ENCODE results near the gene PFDN1.
A peak's percentile ranks its signal among the peaks of the same experiment; 100 is the strongest.

PFDN1 gene

DNA sequence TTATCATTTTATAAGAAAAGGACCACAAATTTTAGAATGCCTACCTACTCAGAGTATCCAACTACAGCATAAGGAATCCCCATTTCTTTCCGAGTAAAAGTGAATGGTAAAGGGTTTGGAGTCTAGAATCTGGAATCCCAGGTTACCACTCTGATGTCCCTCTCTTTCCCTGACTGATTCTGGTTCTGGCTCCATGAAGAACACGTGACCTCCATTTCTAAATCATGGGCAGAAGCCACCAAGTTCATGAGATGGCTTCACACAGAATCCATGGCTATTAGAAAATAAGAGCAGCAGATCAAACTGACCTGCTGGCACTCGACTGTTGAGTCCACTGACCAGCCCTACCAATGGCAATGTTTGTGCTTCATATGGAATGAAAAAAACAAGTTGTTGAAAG, 40.7 kb downstream of the PFDN1 start:
- TF ChIP-seq, protein P1, sequence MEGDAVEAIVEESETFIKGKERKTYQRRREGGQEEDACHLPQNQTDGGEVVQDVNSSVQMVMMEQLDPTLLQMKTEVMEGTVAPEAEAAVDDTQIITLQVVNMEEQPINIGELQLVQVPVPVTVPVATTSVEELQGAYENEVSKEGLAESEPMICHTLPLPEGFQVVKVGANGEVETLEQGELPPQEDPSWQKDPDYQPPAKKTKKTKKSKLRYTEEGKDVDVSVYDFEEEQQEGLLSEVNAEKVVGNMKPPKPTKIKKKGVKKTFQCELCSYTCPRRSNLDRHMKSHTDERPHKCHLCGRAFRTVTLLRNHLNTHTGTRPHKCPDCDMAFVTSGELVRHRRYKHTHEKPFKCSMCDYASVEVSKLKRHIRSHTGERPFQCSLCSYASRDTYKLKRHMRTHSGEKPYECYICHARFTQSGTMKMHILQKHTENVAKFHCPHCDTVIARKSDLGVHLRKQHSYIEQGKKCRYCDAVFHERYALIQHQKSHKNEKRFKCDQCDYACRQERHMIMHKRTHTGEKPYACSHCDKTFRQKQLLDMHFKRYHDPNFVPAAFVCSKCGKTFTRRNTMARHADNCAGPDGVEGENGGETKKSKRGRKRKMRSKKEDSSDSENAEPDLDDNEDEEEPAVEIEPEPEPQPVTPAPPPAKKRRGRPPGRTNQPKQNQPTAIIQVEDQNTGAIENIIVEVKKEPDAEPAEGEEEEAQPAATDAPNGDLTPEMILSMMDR (conservative IDR thresholded peaks at IDR 0.05; ENCODE audit: low read depth) = no peak
- ChIA-PET CTCF (interaction anchor here (0.5 to 1.6 kb wide), 5 partner anchors 10 to 90 kb away, joined by 4 to 11 read pairs (median 6); partner anchors contain the start of gene HBEGF), POLR2A (ENCODE audit: low non-redundant PET) (interaction anchor here (0.6 to 1.1 kb wide), 3 partner anchors 41 to 608 kb away, joined by 3 to 5 read pairs (median 4); partner anchors contain the start of genes HBEGF and PFDN1)
- no peak overlapping the region for H3K27ac ChIP-seq
- DNase-seq (ENCODE audit: low spot score) = no peak

DNA sequence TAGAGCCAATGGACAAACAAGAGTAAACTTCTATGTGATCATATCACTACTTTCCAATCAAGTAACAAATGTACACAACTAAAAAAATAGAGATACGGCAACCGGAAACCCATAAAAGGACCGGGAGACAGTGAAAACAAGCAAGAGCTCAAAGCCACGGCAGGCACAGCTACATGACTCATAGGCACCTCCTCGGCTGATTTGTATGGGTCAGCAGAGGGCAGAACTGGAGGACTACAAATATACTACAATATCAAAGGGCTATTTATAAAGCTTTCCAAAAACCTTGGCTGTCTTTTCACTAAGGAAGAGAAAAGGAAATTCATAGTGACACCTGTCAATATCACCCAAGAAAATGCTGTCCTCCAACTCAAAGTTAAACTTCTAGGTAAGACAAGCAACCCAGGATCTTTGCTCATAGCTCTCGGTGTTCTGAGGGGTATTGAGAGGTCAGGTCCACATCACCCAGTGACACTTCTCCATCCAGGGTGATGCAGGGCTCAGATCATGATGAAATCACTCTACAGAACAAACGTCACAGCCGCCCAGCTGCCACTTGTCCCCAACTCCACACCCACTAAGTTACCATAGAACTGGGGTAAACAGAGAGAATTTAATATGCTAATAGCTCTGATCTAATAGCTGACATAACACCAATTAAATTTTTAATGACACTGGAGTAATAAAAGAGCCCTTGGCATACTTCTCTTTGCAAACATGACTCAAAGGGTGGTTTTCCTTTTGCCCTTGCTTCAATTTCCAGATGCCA, 41.3 kb downstream of the PFDN1 start:
- ChIA-PET CTCF (interaction anchor here (0.6 to 1.6 kb wide), 5 partner anchors 11 to 90 kb away, joined by 3 to 11 read pairs (median 6); partner anchors contain the start of genes HBEGF and PFDN1), POLR2A (ENCODE audit: low non-redundant PET) (interaction anchor here (1.1 kb wide), 2 partner anchors 41 to 85 kb away, joined by 4 to 5 read pairs; partner anchors contain the start of genes HBEGF and PFDN1)
- TF ChIP-seq, protein P1 (conservative IDR thresholded peaks at IDR 0.05; ENCODE audit: low read depth) = no peak
- peak; percentile 97 for DNase-seq (ENCODE audit: low spot score)
- H3K27ac ChIP-seq = 0 out of 2 replicates have a peak overlapping the region, but pooled peaks have one; percentile 30

DNA sequence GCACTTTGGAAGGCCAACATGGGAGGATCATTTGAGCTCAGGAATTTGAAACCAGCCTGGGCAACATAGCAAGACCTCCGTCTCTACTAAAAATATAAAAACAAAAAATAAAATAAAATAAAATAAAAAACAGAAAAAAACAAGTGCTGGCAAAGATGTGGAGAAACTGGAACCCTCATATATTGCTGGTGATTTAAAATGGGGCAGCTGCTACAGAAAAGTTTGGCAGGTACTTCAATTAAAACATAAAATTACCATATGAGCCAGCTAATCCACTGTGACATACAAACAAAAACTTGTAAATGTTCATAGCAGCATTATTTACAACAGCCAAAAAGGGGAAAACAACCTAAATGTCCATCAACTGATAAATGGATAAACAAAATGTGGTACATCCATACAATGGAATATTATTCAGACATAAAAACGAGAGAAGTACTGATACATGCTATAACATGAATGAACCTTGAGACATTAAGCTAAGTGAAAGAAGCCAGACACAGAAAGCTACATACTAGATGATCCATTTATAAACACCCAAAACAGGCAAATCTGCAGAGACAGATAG, 42.7 kb downstream of the PFDN1 start:
- no peak overlapping the region for H3K27ac ChIP-seq
- CTCF ChIA-PET = interaction anchor here (1.0 to 1.1 kb wide), 2 partner anchors 11 to 15 kb away, joined by 3 to 5 read pairs; no protein-coding TSS in a partner anchor
- TF ChIP-seq, protein P1 (conservative IDR thresholded peaks at IDR 0.05; ENCODE audit: low read depth) = no peak
- DNase-seq (ENCODE audit: low spot score) = no peak
- POLR2A ChIA-PET (ENCODE audit: low non-redundant PET) = interaction anchor here (1.3 kb wide), 1 partner anchor 87 kb away, joined by 5 read pairs; the partner anchor contains the start of gene HBEGF

DNA sequence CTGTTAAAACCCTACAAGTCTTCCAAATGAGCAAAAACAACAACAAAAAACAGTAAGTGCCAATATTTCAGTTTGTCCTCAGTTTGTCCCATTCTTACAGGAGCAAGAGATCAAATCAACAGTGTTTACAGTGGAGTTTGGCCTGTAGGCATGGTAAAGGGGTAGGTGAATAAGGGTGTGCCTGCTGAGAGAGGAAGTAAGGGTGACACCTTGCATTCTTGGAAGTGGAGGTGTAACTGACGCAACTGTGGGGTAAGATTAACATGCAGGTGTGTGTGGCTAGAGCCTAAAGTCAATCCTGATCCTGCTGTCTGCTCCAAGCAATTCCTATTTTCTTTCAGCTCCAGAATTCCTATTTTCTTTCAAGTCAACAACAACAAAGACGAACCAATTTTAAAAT, 43.4 kb downstream of the PFDN1 start:
- ChIA-PET CTCF (interaction anchor here (1.0 to 1.1 kb wide), 2 partner anchors 11 to 15 kb away, joined by 3 to 5 read pairs; no protein-coding TSS in a partner anchor), POLR2A (ENCODE audit: low non-redundant PET) (interaction anchor here (1.3 kb wide), 1 partner anchor 87 kb away, joined by 5 read pairs; the partner anchor contains the start of gene HBEGF)
- TF ChIP-seq, protein P1 (conservative IDR thresholded peaks at IDR 0.05; ENCODE audit: low read depth) = no peak
- peak; percentile 97 for DNase-seq (ENCODE audit: low spot score)
- H3K27ac ChIP-seq = no peak overlapping the region

DNA sequence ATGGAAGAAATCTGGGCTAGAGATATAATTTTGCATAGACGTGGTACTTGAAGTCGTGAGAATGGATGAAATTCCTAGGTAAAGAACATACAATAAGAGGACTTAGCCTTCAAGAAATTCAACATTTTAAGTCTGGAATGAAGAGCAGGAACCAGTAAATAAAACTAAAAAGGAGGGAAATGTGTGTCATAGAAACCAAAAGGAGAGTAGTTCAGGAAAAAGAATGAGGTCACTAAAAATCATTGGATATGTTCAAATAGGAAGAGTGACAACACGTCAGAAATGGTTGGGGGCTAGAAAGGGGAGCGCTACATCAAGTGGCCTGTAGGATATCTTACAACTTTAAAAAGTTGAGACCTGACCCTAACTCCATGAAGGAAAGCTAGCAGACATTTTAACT, 44.0 kb downstream of the PFDN1 start:
- POLR2A ChIA-PET (ENCODE audit: low non-redundant PET) = no interaction called here
- no peak for DNase-seq (ENCODE audit: low spot score)
- CTCF ChIA-PET = interaction anchor here (0.5 to 2.3 kb wide), 4 partner anchors 10 to 326 kb away, joined by 3 to 12 read pairs (median 5); no protein-coding TSS in a partner anchor
- no peak overlapping the region for H3K27ac ChIP-seq
- TF ChIP-seq, protein P1 (conservative IDR thresholded peaks at IDR 0.05; ENCODE audit: low read depth) = no peak

DNA sequence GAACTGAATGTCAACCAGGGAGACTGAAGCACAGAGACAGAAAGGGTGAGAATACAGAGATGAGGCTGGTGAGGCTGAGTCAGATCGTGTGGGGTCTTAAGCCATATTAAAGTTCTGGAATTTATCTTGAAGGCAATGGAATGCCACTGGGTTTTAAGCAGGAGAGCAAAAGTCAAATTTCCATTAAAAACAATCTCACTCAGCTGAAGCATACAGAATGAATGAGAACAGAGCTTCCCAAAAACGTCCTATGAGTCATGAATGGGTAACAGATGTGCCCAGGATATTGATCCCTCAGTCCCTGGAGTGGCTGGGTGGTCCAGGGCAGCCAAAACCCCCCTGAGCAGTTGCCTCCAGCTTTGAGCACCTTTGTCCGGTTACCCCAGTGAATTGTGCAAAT, 44.9 kb downstream of the PFDN1 start:
- TF ChIP-seq, protein P1 (conservative IDR thresholded peaks at IDR 0.05; ENCODE audit: low read depth) = no peak
- no peak for DNase-seq (ENCODE audit: low spot score)
- CTCF ChIA-PET = interaction anchor here (0.5 to 2.3 kb wide), 3 partner anchors 14 to 93 kb away, joined by 3 to 12 read pairs (median 7); no protein-coding TSS in a partner anchor
- no peak overlapping the region for H3K27ac ChIP-seq
- POLR2A ChIA-PET (ENCODE audit: low non-redundant PET) = interaction anchor here (0.7 kb wide), 1 partner anchor 34 kb away, joined by 6 read pairs; no protein-coding TSS in a partner anchor
